ENCODE measurements around the gene CEP131. TPM values are rescaled to one million over a fixed set of nuclear protein-coding genes. Genes with fewer than 3 reads are reported as not detected.
A peak's percentile ranks its signal among the peaks of the same experiment; 100 is the strongest.

The CEP131 gene
- total RNA-seq, 1 donor from 2014 or later: 12.2 TPM

- no peak overlapping the region for H3K4me3 Mint-ChIP-seq (ENCODE audit: unreplicated experiment)
- peak overlapping the region; percentile 75 for H3K27ac Mint-ChIP-seq (ENCODE audit: unreplicated experiment)
- peak; percentile 60 for TF ChIP-seq CTCF (IDR thresholded peaks at IDR 0.05)
- H3K9me3 Mint-ChIP-seq (ENCODE audit: unreplicated experiment): no peaks in the 10 kb centered on the region
- no peak for DNase-seq (ENCODE audit: extremely low spot score, unreplicated experiment)
- peaks cover 19% of the 10 kb centered on the region for H3K4me1 Mint-ChIP-seq (ENCODE audit: unreplicated experiment)
- H3K27me3 Mint-ChIP-seq (ENCODE audit: unreplicated experiment): no peaks in the 10 kb centered on the region
- peaks cover 14% of the 10 kb centered on the region for H3K36me3 Mint-ChIP-seq (ENCODE audit: unreplicated experiment)
Observed at GRCh38 chr17:81254955-81255717, 32.4 kb upstream of the CEP131 start.

- H3K27me3 Mint-ChIP-seq (ENCODE audit: unreplicated experiment): no peaks in the 10 kb centered on the region
- peak overlapping the region; percentile 35 for H3K27ac Mint-ChIP-seq (ENCODE audit: unreplicated experiment)
- TF ChIP-seq CTCF (IDR thresholded peaks at IDR 0.05): peak; percentile 82
- no peaks in the 10 kb centered on the region for H3K9me3 Mint-ChIP-seq (ENCODE audit: unreplicated experiment)
- H3K4me1 Mint-ChIP-seq (ENCODE audit: unreplicated experiment): peaks cover 19% of the 10 kb centered on the region
- peaks cover 7% of the 10 kb centered on the region for H3K36me3 Mint-ChIP-seq (ENCODE audit: unreplicated experiment)
- H3K4me3 Mint-ChIP-seq (ENCODE audit: unreplicated experiment): no peak overlapping the region
- DNase-seq (ENCODE audit: extremely low spot score, unreplicated experiment): no peak
Observed at GRCh38 chr17:81253358-81254131, 30.8 kb upstream of the CEP131 start.

GRCh38 chr17:81252987-81253329, 30.2 kb upstream of the CEP131 start:
- H3K27me3 Mint-ChIP-seq (ENCODE audit: unreplicated experiment): no peaks in the 10 kb centered on the region
- H3K4me3 Mint-ChIP-seq (ENCODE audit: unreplicated experiment): no peak overlapping the region
- no peak for DNase-seq (ENCODE audit: extremely low spot score, unreplicated experiment)
- no peak for TF ChIP-seq CTCF (IDR thresholded peaks at IDR 0.05)
- peaks cover 19% of the 10 kb centered on the region for H3K4me1 Mint-ChIP-seq (ENCODE audit: unreplicated experiment)
- no peaks in the 10 kb centered on the region for H3K9me3 Mint-ChIP-seq (ENCODE audit: unreplicated experiment)
- H3K36me3 Mint-ChIP-seq (ENCODE audit: unreplicated experiment): peaks cover 10% of the 10 kb centered on the region
- peak overlapping the region; percentile 35 for H3K27ac Mint-ChIP-seq (ENCODE audit: unreplicated experiment)

GRCh38 chr17:81252326-81252986, 29.7 kb upstream of the CEP131 start:
- peaks cover 10% of the 10 kb centered on the region for H3K36me3 Mint-ChIP-seq (ENCODE audit: unreplicated experiment)
- no peak for TF ChIP-seq CTCF (IDR thresholded peaks at IDR 0.05)
- peaks cover 19% of the 10 kb centered on the region for H3K4me1 Mint-ChIP-seq (ENCODE audit: unreplicated experiment)
- H3K4me3 Mint-ChIP-seq (ENCODE audit: unreplicated experiment): no peak overlapping the region
- H3K9me3 Mint-ChIP-seq (ENCODE audit: unreplicated experiment): no peaks in the 10 kb centered on the region
- no peak for DNase-seq (ENCODE audit: extremely low spot score, unreplicated experiment)
- H3K27me3 Mint-ChIP-seq (ENCODE audit: unreplicated experiment): no peaks in the 10 kb centered on the region
- no peak overlapping the region for H3K27ac Mint-ChIP-seq (ENCODE audit: unreplicated experiment)

Data from osteocyte (in vitro differentiated cells).